HFF-Myc (cell line): Measurements from ENCODE around the gene APOO.

Experiments used
- DNase-seq: peaks from one replicate; pipeline ENCODE4 v3.0.0-alpha.2; 2011; ENCODE audit warnings: low read depth; ENCODE audit errors: extremely low read depth
- H3K4me3 ChIP-seq: replicated peaks from 2 replicates; pipeline ENCODE4 v1.5.1; 2011; ENCODE audit warnings: low read depth, mild to moderate bottlenecking, control low read depth, low read length
- CTCF ChIP-seq: IDR thresholded peaks from 2 replicates; pipeline ENCODE4 v1.5.1; 2012; ENCODE audit warnings: mild to moderate bottlenecking, low read depth, low read length, control low read depth; ENCODE audit errors: missing control alignments

The APOO gene

DNA sequence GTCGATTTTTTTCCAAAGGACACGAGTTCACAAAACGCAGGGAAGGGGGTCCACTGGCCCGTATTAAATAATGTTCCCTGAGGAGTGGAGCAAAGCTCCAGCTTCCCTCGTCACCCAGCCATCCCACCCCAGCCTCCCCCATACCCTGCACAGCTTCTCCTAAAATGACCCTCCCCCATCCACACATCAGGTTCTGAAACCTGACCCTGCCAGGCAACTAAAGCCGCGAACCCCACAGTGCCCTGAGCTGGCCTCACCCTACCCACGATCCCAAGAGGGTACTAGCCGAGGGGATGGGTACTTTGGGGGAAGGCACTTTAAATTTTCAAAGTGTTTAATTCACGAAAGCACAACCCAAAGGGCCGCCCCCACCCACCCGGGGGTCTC is 634 bp downstream of the APOO start:
- DNase-seq: no peak

GRCh38 chrX:23904096-23904495 is 3.6 kb downstream of the APOO start:
- no peak overlapping the region for H3K4me3 ChIP-seq
- no peak for DNase-seq
- no peak for TF ChIP-seq CTCF

More for the DNA sequence above, 634 bp downstream of the APOO start:
- no peak for TF ChIP-seq CTCF
- H3K4me3 ChIP-seq: peak overlapping the region; percentile 65

- no peak for DNase-seq
Observed at GRCh38 chrX:23902419-23902818, 5.3 kb downstream of the APOO start.

GRCh38 chrX:23901805-23902204 is 5.9 kb downstream of the APOO start:
- DNase-seq: no peak
- peak; percentile 35 for TF ChIP-seq CTCF
- no peak overlapping the region for H3K4me3 ChIP-seq

More at GRCh38 chrX:23902419-23902818, 5.3 kb downstream of the APOO start:
- TF ChIP-seq CTCF: peak; percentile 17
- H3K4me3 ChIP-seq: no peak overlapping the region

- TF ChIP-seq CTCF: no peak
- no peak overlapping the region for H3K4me3 ChIP-seq
- DNase-seq: no peak
Observed at GRCh38 chrX:23901060-23901459, 6.7 kb downstream of the APOO start.

DNA sequence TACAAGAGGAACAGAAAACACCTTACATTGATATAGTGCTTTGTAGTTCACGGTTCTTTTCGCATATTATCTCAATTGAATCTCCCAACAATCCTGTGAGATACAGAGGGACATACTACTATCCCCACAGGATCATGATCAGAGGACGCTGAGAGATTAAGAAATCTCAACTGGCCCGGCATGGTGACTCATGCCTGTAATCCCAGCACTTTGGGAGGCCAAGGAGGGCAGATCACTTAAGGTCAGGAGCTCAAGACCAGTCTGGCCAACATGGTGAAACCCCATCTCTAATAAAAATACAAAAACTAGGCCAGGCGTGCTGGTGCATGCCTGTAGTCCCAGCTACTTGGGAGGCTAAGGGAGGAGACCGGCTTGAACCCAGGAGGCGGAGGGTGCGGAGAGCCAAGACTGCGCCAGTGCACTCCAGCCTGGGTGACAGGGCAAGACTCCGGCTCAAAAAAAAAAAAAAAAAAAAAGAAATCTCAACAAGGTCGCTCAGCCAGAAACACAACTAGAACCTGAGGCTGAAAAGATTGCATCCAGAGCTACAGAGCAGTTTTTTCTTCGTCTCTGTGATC is 7.4 kb downstream of the APOO start:
- DNase-seq: no peak
- H3K4me3 ChIP-seq: no peak overlapping the region
- no peak for TF ChIP-seq CTCF

DNA sequence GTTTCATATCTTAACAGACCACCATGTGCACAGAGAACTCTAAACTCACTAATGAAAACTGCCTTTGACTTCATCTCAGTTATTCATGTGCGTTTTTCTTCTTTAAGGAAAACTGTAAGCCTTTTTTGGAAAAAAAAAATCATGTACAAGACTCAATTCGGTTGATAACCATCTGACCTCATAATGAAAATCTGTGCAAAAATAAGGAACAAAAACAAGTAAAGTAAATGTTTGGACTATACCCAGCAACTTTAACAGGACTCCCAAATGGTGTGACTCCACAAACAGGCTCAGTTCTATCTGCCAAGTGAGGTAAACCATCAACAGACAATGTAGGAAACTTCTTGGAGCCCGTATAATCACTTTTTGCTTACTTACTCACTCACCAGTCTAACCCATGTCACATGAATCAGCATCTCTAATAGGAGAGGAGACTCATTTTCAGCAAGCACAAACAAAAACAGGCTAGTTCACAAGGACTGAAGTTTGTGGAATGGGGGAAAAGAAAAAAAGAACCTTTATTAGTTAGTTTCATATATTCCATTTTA is 9.3 kb downstream of the APOO start:
- no peak overlapping the region for H3K4me3 ChIP-seq
- DNase-seq: no peak
- no peak for TF ChIP-seq CTCF
